Activated CD8-positive, alpha-beta memory T cell treated with anti-CD3 and anti-CD28 coated beads for 1 hour (primary cell): ENCODE results near the gene ZNF302.
A peak's percentile ranks its signal among the peaks of the same experiment; 100 is the strongest.
"Not testable (repeated sequence)": the region's sequence is repeated elsewhere in the genome, so short reads cannot be mapped to it uniquely, and the experiment has no call there.

Source experiments
- DNase-seq, 2 donors: peaks; one replicate each; pipeline ENCODE4 v3.0.0-alpha.2; 2020; ENCODE audit warnings: low read depth in 1 of 2; ENCODE audit errors: extremely low read depth in 1 of 2

Gene ZNF302

DNA sequence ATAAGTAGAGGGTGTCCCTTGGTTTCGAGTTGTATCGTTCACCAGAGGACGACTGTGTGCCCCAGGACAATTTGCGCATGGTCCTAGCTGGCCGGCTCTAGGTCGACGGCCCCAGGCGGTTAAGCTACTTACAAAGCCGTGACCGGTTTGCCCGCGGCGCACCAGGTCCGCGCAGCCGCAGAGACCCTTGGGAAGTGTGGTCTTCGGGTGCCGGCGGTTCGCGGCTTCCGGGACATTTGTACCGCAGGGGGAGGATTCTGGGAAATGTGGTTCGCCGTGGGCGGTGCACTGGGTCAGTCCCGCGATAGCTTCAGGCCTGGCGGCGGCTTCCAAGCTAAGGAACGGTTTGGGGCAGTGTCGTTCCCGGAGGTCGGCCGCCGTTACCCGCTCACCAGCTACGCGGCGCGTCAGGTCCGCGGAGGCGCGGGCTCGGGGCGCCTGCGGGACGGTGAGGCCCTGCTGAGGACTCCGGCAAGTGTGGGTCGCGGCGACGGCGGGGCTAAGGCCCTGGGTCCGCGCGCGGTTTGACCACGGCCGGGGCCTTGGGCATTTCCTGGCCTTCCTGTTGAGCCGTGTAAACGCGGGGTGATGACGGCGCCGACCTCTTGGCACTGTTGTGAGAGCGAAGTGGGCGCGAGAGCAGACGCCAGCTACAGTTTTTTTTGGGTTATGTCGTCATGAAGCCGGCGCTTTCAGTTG lies at the start of gene ZNF302:
Gene ZNF302 (plus strand): TSS at position 293 of the 699 bp plus-strand sequence. CDS start 1,127 bp downstream, outside the sequence.
- DNase-seq = peak; percentile 81 to 89

DNA sequence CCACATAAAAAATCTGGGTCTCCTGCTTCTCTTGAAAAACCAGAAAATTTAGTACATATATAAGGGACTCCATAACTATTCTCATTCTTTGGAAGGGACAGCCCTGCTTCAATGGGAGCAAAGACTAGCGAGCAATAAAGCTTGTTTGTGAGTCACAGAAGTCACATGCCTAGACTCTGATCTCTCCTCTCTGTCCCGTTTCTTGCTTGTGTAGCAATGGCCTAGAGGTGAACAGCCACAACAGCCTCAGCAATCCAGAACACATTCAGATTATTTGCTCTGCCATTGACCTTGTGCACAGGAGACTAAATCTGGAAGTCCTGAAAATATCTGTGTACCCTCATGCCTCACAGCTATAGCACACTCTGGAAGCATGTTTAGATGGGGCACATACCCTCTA lies 43.7 kb upstream of the ZNF302 start:
- no peak for DNase-seq

DNA sequence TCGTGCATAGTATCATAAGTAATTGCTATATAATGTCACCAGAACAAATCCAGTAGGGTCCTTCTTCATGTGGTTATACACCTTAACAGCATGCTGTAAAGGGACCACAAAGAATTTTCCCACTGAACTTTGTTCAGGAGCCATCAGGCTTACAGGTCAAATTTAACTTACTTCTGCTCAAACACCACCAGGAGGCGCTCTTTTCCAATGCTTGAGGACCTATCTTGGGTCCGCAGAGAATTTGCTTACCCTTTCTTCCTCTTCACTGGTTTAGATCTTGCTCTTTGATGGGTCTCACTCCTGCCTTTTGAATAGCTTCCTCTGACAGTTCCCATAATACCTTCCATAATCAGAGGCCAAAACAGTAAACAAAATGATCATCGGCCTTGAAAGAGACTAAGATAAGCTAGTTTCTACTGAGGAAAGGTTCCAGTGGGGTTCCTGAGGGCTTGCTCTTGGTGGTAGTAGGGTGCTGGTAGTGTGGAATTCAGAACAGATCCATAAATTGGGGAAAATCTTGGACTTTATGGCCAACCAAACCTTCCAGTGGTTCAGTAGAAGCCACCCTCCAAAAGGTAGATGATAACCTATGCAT lies 37.9 kb upstream of the ZNF302 start:
- peak; percentile 23 to 57 for DNase-seq

DNA sequence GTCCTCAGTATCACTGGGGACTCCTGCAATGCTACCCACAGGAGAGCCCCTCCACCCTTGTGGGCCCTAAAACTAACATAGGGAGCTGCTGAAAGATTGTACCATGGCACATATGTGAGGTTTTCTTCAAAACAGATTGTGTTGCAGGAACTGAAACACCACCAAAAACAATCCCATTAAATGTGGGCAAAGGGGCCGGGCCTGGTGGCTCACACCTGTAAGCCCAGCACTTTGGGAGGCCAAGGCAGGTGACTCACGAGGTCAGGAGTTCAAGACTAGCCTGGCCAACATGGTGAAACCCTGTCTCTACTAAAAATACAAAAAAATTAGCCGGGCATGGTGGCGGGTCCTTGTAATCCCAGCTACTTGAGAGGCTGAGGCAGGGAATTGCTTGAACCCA lies 35.2 kb upstream of the ZNF302 start:
- DNase-seq = no peak

DNA sequence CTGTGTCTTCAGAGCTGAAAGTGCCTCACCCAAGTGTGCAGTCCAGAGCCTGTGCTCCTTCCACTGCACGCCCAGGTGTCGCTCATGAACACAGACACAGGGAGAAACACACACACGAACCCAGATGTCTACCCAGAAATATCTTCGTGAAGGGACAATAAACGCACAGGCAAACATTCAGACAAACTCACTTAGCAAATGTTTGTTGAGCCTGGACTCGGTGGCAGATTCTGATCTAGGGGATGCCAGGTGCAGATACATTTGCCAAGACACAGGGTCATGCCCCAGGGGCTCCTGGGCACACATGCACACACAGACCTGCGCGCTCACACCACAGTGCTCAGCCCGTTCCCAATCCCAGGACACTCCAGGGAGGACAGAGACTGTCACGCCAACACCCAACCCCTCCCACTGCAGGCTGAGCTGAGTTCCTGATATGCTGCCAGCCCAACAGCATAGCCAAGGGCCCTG lies 32.5 kb upstream of the ZNF302 start:
- no peak for DNase-seq

DNA sequence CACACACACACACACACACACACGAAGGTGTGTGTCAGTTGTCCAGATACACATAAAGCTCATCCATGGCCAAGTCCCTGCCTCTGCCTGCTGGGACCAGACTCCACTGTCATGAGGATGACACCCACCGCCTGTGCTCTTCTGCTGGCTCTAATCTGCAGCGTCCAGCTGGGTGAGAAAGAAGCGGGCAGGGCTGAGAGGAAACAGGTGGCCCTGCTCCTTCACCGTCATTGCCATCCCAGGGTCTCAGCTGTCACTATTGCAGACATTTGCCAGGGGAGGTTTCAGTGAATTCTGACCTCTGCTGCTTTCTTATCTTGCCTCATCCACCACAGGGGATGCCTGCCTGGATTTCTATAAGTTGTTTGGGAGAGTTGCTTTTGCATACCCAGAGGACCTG lies 31.9 kb upstream of the ZNF302 start:
- no peak for DNase-seq

DNA sequence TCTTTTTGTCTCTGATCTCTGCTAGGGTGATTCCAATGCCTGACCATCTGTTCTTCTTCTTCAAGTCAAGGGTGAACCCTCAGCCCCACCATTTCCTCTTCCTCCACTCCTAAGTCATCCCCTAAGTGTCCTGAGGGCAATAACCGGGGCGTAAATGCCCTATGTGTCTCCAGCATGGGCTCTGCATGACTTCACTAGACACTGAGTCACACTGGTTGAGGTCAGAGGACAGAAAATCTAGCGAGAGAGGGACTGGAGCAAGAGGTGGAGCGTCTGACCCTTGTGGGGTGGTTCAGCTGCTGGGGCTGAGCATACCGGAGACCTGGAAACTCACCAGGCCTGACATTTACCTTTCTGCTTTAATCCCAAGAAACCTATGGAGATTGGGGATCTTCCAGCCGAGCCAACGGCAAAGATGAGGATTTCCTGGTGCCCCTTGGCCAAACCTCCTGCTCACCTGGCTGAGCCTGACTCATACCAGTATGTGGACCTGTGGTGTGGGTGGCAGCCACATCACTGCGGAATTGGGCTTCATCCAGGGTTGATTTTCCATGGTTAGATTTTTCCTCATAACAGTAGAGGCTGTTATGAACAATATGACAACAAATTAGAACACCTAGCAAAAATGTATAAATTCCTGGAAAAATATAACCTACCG lies 27.5 kb upstream of the ZNF302 start:
- no peak for DNase-seq

DNA sequence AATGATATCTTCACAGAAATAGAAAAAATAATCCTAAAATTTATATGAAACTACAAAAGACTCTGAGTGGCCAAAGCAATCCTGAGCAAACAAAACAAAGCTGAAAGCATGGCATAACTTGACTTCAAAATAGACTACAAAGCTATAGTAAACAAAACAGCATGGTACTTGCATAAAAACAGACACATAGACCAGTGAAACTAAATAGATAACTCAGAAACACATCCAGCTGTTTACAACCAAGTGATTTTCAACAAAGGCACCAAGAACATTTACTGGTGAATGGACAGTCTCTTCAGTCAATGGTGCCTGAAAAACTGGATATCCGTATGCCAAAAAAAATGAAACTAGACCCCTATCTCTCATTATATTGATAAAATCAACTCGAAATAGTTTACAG lies 25.7 kb upstream of the ZNF302 start:
- DNase-seq = no peak

DNA sequence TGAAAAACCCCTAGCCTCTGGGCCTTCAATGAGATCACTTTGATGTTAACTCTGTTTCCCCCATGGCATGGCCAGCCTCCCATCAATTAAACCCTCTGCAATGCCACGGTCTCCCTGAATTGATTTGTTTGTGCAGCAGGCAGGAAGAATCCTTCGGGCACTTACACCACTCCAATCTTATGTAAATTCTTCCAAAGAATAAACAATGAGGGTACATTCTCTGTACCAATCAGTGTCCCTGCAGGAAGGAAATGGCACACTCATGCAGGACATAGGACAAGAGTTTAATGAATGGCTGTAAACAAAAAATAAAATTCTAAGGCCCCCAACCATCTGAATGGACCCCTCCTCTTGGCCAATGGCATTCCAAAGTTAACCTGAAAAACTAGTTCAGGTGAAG lies 22.7 kb upstream of the ZNF302 start:
- DNase-seq = no peak

DNA sequence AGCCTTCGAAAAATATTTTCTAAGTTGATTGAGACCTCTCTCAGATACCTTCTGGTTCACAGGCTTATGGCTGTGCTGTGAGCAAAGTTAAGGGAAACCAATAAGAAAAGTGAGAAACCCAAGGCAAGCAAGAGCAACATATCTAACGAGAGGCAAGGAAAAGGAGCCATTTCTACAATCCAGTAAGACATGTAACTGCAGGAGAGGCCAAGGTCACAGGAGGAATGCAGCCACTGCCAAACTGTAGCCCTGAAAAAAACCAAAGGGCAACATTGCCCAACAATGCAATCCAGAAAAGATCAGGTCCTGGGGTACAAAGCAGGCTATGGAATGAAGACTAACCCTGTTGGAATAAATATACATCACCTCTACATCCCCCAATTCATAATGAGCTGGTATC lies 21.8 kb upstream of the ZNF302 start:
- no peak for DNase-seq

DNA sequence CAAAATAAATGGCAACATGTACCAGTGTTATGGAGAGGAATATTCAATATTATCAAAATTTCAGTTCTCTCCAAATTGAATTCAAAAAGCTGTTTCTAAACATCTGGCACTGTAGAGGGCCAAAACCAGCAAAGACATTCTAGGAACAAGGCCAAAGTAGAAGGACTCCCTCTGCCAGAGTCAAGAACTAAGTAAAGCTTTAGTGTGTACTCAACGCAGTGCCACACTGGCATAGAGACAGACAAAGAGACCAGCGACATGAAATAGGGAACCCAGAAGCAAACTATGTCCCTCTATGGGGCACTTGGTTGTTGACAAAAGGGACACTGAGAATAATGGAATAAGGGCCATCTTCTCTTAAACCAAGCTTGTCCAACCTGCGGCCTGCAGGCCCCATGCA lies 16.1 kb upstream of the ZNF302 start:
- no peak for DNase-seq

DNA sequence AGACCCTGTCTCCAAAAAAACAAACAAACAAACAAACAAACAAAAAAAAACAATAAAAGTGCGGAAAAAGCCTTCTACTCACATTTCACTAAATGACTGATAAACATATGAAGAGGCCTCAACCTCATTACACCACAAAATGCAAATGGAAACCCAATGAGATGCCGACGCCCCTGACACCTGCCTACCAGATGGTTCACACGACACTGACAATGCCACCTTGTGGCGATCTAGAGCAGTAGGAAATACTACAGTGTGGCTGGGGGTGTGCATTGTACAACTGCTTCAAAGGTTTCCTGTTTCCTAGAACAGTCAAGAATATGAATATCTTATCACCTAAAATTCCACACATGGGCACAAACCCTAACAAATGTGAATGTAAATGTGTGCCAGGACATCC lies 14.6 kb upstream of the ZNF302 start:
- no peak for DNase-seq

DNA sequence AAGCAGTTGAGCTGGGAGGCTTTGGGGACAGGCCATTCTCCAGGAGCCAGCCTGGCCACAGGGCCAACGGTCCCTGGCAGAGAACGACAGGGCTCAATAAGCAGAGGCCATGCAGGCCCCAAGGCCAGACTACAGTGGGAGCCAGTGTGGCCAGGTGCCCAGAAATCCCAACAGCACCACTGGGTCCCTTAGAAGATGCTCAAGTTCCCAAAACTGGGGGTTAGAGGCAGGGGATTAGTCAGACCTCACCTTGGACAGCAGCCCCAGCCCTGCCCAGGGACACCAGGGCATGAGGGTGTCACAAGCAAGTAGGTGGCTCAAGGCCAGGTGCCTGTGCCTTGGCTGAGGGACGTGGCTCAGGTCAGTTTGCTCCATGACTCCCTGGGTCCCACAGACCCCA lies 13.3 kb upstream of the ZNF302 start:
- no peak for DNase-seq

DNA sequence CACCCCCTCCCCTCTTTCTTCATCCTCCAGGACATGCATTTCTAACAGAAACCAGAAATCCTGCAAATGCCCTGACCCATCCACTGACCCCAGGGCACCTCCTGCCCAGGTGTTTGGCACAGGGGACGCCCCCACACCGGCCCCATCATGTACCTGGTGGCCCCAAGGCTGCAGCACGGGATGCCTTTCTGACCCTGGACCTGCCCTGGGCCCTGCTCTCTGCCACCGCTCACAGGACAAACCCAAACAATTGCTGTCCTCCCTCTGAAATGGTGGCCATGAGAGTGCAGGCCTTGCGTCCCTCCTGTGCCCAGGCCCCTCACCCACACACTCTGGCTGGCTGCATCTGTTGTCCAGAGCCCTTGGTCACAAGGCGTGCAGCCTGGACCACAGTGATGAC lies 12.6 kb upstream of the ZNF302 start:
- no peak for DNase-seq

DNA sequence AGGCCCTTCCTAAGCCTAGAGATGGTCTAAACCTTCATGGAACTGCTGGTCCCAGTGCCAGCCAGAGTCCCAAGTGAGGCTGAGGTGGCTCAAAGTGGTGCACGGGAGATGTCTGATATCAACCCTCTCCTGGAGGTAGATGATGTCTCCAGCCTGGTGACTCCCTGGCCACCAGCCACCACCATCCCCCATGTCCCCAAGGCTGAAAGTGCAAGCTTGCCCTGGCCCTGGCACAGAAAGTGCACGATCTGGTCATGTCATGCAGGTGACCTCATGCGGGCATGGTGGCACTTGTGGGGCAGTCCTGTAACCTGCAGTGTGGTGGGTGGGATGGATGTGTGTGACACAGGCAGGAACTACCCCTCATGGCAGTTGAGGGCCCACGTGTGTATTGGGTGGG lies 12.2 kb upstream of the ZNF302 start:
- DNase-seq = not testable (repeated sequence)

DNA sequence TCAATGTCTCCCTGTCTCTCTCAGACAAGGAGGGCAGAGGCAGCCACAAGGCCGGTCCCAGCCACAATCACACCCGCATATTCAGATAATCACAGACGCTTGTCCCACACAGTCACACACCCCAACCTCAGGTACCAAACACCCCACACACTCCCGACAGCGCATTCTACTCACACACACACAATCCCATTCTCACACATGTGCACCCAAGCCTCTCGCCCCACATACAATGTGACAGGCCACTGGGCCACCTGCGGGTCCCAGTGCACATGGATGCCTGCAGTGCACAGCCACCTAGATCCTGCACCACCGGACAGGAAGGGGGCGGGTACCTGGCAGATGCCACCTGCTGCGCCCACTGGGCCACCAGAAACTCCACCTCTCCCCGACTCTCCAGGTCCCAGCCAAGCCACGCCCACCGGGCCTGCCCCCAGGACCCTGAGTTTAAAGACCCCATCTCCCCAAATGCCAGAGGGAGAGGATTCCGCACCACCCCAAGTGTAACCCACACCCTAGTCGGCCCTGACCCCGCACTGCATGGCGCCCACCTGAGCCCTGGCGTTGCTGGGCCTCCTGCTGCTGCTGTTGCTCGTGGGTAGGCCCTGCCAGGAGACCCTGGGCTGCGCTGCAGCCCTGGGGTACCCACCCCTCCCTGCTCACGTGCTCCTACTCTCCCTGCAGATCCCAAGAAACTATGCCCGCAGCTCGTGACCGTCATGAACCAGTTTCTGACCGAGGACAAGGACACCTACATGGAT lies 11.1 kb upstream of the ZNF302 start:
- DNase-seq = no peak

DNA sequence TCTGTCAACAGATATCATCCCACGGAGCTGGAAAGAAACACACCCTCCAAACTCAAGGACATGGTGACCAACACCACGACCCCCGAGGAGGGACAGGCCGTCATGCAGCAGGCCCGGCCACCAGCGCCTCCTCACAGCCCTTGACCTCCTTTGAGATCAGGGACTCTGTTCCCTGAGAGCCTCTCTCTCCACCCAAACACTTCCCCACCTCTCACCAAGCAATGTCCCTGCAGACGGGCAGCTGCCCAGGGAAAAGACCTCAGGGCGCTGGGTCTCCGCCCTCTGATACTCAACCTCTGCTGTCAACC lies 10.6 kb upstream of the ZNF302 start:
- no peak for DNase-seq

DNA sequence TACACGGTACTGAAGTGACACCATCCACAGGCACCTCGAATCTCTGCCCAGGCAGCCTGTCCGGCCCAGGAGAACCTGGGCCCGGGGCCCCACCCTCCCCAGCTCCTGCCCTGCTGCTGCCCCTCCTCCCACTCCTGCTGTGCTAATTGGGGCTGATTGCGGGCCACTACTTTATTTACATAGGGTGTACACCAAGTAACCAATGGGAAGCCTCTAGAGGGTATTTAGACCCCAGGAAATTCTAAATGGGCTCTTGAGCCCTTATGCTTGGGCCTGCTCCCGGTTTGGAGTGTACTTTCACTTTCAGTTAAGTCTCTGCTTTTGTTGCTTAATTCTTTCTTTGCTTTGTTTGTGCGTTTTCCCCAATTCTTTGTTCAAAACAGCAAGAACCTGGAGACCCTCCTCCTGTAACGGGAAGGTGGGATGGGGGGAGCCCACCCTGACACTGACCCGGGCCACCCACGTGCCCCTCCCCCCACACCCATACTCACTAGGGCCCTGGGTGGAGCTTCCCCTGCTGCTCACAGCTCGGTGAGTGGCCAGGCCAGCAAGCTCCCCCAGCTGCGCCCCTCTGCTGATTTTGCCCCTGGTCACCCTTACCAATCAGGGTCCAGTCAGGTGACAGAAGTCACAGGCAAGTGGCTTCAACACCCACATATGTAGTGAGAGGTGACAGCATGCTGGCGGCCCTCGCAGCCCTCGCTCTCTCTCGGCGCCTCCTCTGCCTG lies 10.0 kb upstream of the ZNF302 start:
- DNase-seq = no peak

DNA sequence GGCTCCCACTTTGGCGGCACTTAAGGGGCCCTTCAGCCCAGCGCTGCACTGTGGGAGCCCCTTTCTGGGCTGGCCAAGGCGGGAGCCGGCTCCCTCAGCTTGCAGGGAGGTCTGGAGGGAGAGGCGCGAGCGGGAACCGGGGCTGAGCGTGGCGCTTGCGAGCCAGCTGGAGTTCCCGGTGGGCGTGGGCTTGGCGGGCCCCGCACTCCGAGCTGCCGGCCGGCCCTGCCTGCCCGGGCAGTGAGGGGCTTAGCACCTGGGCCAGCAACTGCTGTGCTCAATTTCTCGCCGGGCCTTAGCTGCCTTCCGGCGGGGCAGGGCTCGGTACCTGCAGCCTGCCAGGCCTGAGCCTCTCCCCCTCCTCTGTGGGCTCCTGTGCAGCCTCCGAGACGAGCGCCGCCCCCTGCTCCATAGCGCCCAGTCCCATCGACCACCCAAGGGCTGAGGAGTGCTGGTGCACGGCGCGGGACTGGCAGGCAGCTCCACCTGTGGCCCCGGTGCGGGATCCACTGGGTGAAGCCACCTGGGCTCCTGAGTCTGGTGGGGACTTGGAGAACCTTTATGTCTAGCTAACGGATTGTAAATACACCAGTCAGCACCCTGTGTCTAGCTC lies 9.3 kb upstream of the ZNF302 start:
- not testable (repeated sequence) for DNase-seq

DNA sequence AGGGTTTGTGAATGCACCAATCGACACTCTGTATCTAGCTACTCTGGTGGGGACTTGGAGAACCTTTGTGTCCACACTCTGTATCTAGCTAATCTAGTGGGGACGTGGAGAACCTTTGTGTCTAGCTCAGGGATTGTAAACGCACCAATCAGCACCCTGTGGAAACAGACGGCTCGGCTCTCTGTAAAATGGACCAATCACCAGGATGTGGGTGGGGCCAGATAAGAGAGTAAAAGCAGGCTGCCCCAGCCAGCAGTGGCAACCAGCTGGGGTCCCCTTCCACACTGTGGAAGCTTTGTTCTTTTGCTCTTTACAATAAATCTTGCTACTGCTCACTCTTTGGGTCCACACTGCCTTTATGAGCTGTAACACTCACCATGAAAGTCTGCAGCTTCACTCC lies 8.8 kb upstream of the ZNF302 start:
- DNase-seq = not testable (repeated sequence)

DNA sequence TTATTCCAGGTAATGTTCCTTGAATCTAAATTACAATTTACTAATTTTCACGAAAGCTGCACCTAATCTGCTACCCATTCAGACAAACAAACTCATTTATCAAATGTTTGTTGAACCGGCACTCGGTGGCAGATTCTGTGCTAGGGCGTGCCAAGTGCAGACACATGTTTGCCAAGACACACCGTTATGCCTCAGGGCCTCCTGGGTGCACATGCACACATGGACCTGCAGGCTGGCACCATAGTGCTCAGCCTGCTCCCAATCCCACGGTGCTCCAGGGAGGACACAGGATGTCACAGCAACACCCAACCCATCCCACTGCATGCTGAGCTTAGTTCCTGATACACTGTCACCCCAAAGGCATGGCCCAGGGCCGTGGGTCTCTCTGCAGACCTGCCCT lies 8.2 kb upstream of the ZNF302 start:
- no peak for DNase-seq
